GM18870 (cell line): ENCODE data around the gene ADAMTSL3.
"Not testable (repeated sequence)": the region's sequence is repeated elsewhere in the genome, so short reads cannot be mapped to it uniquely, and the experiment has no call there.

Source experiments
- ATAC-seq: cut with Tn5 transposase; IDR thresholded peaks from one replicate; pipeline ENCODE4 v1.9.1; 2021; ENCODE audit warnings: moderate library complexity; ENCODE audit not compliant: unreplicated experiment

ADAMTSL3 gene

GRCh38 chr15:84010246-84010645, 356.3 kb downstream of the ADAMTSL3 start:
- ATAC-seq = no peak

DNA sequence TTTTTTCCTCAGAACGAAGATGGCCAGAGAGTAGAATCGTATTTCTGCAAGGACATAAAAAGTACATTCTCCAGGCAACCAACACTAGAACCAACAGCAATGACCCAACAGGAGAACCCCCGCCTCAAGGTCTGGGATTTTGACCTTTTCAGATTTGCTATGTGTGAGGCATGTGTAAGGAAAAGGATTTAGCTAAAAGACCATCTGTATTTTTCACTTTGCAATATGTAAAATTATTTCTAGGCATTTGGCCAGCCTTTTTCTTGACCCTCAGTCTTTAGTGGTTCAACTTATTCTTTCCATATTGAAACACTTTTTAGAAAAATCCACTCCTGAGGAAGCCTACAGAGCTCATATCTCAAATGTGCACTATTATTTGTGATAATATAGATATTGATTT, 362.4 kb downstream of the ADAMTSL3 start:
- ATAC-seq = no peak

- ATAC-seq = no peak
Observed at GRCh38 chr15:84022516-84022915, 368.6 kb downstream of the ADAMTSL3 start.

GRCh38 chr15:84023636-84024035, 369.7 kb downstream of the ADAMTSL3 start:
- no peak for ATAC-seq

DNA sequence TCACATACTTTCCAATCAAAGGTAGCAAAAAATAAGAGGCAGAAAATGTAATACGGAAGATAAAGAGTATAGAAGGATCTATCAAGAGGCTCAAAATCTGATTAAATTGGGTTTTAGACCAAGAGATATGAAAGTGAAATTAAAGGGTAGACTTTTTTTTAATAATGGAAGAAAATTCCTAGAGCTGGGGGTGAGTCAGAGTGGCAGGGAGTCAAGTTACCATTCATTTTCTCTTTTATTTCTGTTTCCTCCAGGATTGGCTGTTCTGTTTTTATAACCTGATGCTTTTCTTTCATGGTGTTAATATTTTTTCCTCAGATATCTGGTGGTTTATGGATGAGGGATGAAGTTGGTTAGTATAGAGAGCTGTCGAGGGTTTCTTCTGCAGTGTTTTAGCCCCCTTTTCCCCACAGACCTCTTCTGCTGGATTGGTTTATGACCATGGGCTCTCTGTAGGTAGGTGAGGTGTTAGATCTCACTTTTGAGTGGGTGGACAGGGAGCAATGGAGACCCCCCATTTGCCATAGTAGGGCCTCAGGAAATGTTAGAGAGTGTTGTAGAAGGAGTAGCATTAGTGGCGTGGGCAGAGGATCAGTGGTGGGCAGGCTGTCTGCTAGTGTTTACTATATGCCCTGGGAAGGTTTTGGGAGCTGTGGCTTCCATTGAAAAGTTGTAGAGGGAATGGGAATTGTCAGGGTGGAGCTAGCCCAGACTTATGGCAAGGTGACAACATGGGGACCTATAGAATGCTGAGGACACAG, 380.1 kb downstream of the ADAMTSL3 start:
- no peak for ATAC-seq

- no peak for ATAC-seq
Observed at GRCh38 chr15:84034578-84035398, 380.9 kb downstream of the ADAMTSL3 start.

- ATAC-seq = no peak
Observed at GRCh38 chr15:84035399-84035766, 381.5 kb downstream of the ADAMTSL3 start.

DNA sequence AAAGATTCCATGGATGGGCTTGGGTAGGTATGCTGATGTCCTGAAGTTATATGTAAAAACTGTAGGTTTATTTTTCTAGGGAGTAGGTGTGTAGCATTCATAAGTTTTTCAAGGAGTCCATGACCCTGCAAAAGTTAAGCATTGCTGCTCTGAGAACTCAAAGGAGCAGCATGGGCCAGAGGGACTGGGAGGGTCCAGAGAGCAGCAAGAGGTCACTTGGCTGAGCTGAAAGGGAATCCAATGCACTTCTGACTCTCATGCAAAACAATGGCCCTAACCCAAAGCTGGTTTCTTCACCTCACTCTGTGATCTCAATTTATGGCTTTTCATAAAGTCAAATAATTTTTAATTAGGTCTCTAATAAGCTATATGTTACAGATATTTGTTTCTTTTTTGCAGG, 383.4 kb downstream of the ADAMTSL3 start:
- no peak for ATAC-seq

DNA sequence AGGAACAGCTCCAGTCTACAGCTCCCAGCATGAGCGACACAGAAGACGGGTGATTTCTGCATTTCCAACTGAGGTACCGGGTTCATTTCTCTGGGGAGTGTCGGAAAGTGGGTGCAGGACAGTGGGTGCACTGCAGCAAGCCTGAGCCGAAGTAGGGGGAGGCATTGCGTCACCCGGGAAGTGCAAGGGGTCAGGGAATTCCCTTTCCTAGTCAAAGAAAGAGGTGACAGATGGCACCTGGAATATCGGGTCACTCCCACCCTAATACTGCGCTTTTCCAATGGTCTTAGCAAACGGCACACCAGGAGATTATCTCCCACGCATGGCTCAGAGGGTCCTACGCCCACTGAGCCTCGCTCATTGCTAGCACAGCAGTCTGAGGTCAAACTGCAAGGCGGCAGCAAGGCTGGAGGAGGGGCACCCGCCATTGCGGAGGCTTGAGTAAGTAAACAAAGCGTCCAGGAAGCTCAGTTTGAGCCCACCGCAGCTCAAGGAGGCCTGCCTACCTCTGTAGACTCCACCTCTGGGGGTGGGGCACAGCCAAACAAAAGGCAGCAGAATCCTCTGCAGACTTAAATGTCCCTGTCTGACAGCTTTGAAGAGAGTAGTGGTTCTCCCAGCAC, 388.6 kb downstream of the ADAMTSL3 start:
- ATAC-seq = not testable (repeated sequence)

- ATAC-seq = no peak
Observed at GRCh38 chr15:84046064-84046637, 392.2 kb downstream of the ADAMTSL3 start.

DNA sequence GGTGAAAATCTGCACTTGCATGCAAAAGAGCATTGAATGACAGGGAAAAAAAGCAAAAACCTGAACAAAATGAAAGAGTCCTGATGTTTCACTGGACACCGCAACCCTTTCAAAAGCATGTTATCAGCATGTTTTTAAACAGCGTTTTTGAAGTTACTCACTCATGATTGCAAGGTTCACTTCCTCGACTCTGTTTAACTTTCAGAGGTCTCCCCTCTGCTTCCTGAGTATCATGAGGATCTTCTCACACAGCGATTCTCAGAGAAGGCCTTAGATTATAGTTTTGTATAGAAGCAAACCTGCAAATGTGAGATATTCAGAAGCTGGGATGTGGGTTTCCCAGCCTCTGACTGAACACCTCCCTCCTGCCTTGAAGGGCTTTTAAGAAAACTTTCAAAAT, 395.6 kb downstream of the ADAMTSL3 start:
- ATAC-seq = not testable (repeated sequence)

DNA sequence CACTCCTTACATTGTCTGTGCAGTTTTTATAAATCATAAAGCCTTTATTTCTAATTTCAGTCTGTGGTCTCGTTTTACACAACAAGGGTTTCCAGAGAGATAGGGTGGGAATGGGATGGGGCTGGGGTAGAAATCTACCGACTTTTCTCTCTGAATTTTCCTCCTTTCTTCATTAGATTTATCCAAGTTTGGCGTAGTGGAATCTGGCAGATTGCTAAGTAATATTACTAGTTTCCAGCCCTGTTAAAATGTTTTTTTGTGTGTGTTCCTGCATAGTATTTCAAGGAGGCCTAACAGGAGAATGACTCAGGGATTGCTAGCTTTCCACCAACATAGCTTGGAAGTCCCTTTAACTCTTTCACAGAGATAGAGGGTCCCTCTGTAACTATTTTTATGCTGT, 396.2 kb downstream of the ADAMTSL3 start:
- ATAC-seq = no peak

DNA sequence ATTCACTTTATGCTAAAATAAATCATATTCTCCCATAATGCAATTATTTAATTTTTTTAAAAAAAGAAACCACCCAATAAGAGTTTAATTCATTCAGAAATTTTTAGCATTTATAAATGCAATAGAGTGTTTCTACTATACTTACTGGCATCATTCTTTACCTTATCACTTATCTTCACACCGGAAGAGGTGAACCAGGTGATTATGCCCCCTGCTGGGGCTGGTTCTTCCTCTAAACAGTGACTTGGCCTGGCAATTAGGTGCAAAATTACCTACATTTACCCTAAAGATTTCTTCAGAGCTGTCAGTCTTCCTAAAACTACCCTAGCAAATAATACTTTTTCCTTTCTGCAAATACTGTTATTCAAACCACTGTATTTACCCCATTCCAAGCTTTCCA, 397.2 kb downstream of the ADAMTSL3 start:
- not testable (repeated sequence) for ATAC-seq

GRCh38 chr15:84054544-84054943, 400.6 kb downstream of the ADAMTSL3 start:
- not testable (repeated sequence) for ATAC-seq

- no peak for ATAC-seq
Observed at GRCh38 chr15:84057714-84058331, 403.9 kb downstream of the ADAMTSL3 start.

GRCh38 chr15:84063674-84064073, 409.8 kb downstream of the ADAMTSL3 start:
- not testable (repeated sequence) for ATAC-seq

DNA sequence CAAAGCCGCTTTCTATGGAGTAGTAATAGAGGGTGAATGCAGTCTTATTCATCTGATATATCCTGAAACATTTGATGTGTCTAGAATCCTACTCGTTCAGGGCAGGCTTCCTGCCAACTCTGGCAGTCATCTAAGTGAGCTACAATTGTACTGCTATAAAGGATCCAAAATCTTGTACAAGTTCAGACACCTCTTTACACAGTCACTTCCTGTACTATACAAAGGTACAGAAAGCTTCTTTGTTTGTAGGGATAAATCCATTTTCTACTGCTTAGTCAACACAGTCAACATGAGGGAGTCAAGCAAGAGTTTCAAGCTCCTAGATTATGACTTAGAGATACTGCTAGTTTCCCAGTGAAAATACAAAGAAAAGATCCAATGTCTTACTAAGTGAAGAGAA, 414.8 kb downstream of the ADAMTSL3 start:
- ATAC-seq = not testable (repeated sequence)

GRCh38 chr15:84078038-84078437, 424.1 kb downstream of the ADAMTSL3 start:
- ATAC-seq = not testable (repeated sequence)

GRCh38 chr15:84079325-84079884, 425.5 kb downstream of the ADAMTSL3 start:
- ATAC-seq = not testable (repeated sequence)
